A549 (cell line): ENCODE results near the gene DCAF12L1. TPM values are rescaled to one million over a fixed set of nuclear protein-coding genes. Genes with fewer than 3 reads are reported as not detected.

Experiments
- ATAC-seq, 2 experiments: fragments of 200-7000 bp in 1 of 2; fragments of >200 bp in 1 of 2; cut with Nextera tagmentation in 1 of 2; cut with Tn5 transposase in 1 of 2; 3 replicates each; pipeline versions ENCODE4 v1.8.0 to v1.9.1; 2018 to 2020; ENCODE audit warnings: mild to moderate bottlenecking in 1 of 2, moderate library complexity in 1 of 2
- CTCF ChIA-PET: fragments of 300-600 bp; sonication (Branson Sonifier 250); formaldehyde crosslinking; extraction: SDS; loops from one replicate; lab custom pipeline; 2021; ENCODE audit warnings: antibody characterized with exemption, inconsistent platforms; lab: Yijun Ruan, JAX
- POLR2A ChIA-PET: fragments of 350-600 bp; formaldehyde crosslinking; extraction: SDS; loops from one replicate; lab custom pipeline; 2021; ENCODE audit warnings: antibody characterized with exemption, inconsistent platforms; lab: Yijun Ruan, JAX
- DNase-seq, 2 experiments: peaks; one replicate each; pipeline versions ENCODE4 v3.0.0 to v3.0.0-alpha.2; 2011 to 2016; ENCODE audit warnings: low read depth in 1 of 2, low spot score in 1 of 2
- FAIRE-seq: peaks from 2 replicates; lab custom pipeline; 2011; peaks lifted over from hg19 to GRCh38; lab: Jason Lieb, UNC
- H3K27ac ChIP-seq, 2 experiments: fragments of >200 bp; sonication (Bioruptor Twin); formaldehyde crosslinking; 3 replicates each; pipeline ENCODE4 v1.5.1; 2016 to 2017
- H3K4me1 ChIP-seq: fragments of >200 bp; sonication (Bioruptor Twin); formaldehyde crosslinking; 3 replicates; pipeline ENCODE4 v1.6.1; 2016
- H3K4me2 ChIP-seq: fragments of >200 bp; sonication (Bioruptor Twin); formaldehyde crosslinking; 3 replicates; pipeline ENCODE4 v1.6.1; 2016
- H3K4me3 ChIP-seq: fragments of >200 bp; sonication (Bioruptor Twin); formaldehyde crosslinking; 3 replicates; pipeline ENCODE4 v1.5.1; 2016
- H3K9me3 ChIP-seq: fragments of >200 bp; sonication (Bioruptor Twin); formaldehyde crosslinking; 3 replicates; pipeline ENCODE4 v1.6.1; 2016
- BCL3 ChIP-seq: fragments of >200 bp; sonication (Bioruptor Twin); formaldehyde crosslinking; IDR thresholded peaks from 3 replicates; pipeline ENCODE4 v1.6.1; 2016
- BHLHE40 ChIP-seq: IDR thresholded peaks from 2 replicates; pipeline ENCODE4 v1.6.1; 2012; ENCODE audit warnings: low read depth, low read length, inconsistent platforms
- CBX2 ChIP-seq: fragments of 200-600 bp; sonication (generic); IDR thresholded peaks from 2 replicates; pipeline ENCODE4 v1.6.1; 2016; ENCODE audit warnings: low read depth, mild to moderate bottlenecking, borderline replicate concordance
- CEBPB ChIP-seq, 2 experiments: fragments of >200 bp in 1 of 2; sonication (Bioruptor Twin) in 1 of 2; formaldehyde crosslinking in 1 of 2; IDR thresholded peaks; 2 replicates each; pipeline ENCODE4 v1.6.1; 2012 to 2016
- CHD2 ChIP-seq: fragments of 150-350 bp; IDR thresholded peaks from 2 replicates; pipeline ENCODE4 v1.6.1; 2014; ENCODE audit warnings: low read length; ENCODE audit not compliant: partially characterized antibody
- EHMT2 ChIP-seq: fragments of 200-600 bp; sonication (generic); IDR thresholded peaks from 2 replicates; pipeline ENCODE4 v1.6.1; 2016; ENCODE audit warnings: antibody characterized with exemption, low read depth, mild to moderate bottlenecking, moderate library complexity
- ELK1 ChIP-seq: fragments of 150-350 bp; IDR thresholded peaks from 2 replicates; pipeline ENCODE4 v1.6.1; 2014; ENCODE audit warnings: low read depth, mild to moderate bottlenecking, low read length
- ESRRA ChIP-seq: fragments of 150-350 bp; IDR thresholded peaks from 2 replicates; pipeline ENCODE4 v1.6.1; 2014; ENCODE audit warnings: mild to moderate bottlenecking, low read length, borderline replicate concordance
- HOXA7 ChIP-seq: fragments of 250-450 bp; sonication (Bioruptor Pico); IDR thresholded peaks from 2 replicates; pipeline ENCODE4 v1.5.0; 2020; ENCODE audit warnings: mild to moderate bottlenecking, moderate library complexity
- HOXB13 ChIP-seq: fragments of 250-450 bp; sonication (Bioruptor Pico); IDR thresholded peaks from 2 replicates; pipeline ENCODE4 v1.5.0; 2020; ENCODE audit warnings: low read depth, mild to moderate bottlenecking, moderate library complexity
- KDM1A ChIP-seq: fragments of 200-600 bp; sonication (generic); IDR thresholded peaks from 2 replicates; pipeline ENCODE4 v1.6.1; 2016; ENCODE audit warnings: low read depth, mild to moderate bottlenecking
- KDM5A ChIP-seq: fragments of 200-600 bp; sonication (generic); IDR thresholded peaks from 2 replicates; pipeline ENCODE4 v1.6.1; 2016; ENCODE audit warnings: antibody characterized with exemption, mild to moderate bottlenecking
- MYC ChIP-seq: IDR thresholded peaks from 2 replicates; pipeline ENCODE4 v1.6.1; 2012; ENCODE audit warnings: mild to moderate bottlenecking, inconsistent platforms, low read length, improper control_type of control experiment, borderline replicate concordance
- NPAS2 ChIP-seq: fragments of 250-450 bp; sonication (Bioruptor Pico); IDR thresholded peaks from 2 replicates; pipeline ENCODE4 v1.8.0; 2022; ENCODE audit warnings: mild to moderate bottlenecking, moderate library complexity, borderline replicate concordance
- NR3C1 ChIP-seq: fragments of >200 bp; sonication (Bioruptor Twin); formaldehyde crosslinking; IDR thresholded peaks from 3 replicates; pipeline ENCODE4 v1.6.1; 2017
- POLR2AphosphoS2 ChIP-seq: conservative IDR thresholded peaks from 2 replicates; pipeline ENCODE4 v1.6.1; 2012; ENCODE audit warnings: low read length, improper control_type of control experiment, inconsistent platforms
- RARB ChIP-seq: fragments of 250-450 bp; sonication (Bioruptor Pico); IDR thresholded peaks from 2 replicates; pipeline ENCODE4 v1.8.0; 2021; ENCODE audit warnings: mild to moderate bottlenecking, moderate library complexity
- REST ChIP-seq: fragments of 200-600 bp; sonication (generic); IDR thresholded peaks from 2 replicates; pipeline ENCODE4 v1.6.1; 2016; ENCODE audit warnings: antibody characterized with exemption, mild to moderate bottlenecking, moderate library complexity
- RFX5 ChIP-seq: fragments of 450-650 bp; IDR thresholded peaks from 2 replicates; pipeline ENCODE4 v1.7.1; 2014; ENCODE audit warnings: antibody characterized with exemption, mild to moderate bottlenecking, moderate library complexity
- ZNF302 ChIP-seq: fragments of 250-450 bp; sonication (Bioruptor Pico); IDR thresholded peaks from 2 replicates; pipeline ENCODE4 v1.9.0; 2021; ENCODE audit warnings: inconsistent platforms, mild to moderate bottlenecking, moderate library complexity
- ZSCAN20 ChIP-seq: fragments of 250-450 bp; sonication (Bioruptor Pico); IDR thresholded peaks from 2 replicates; pipeline ENCODE4 v1.8.0; 2022; ENCODE audit warnings: mild to moderate bottlenecking, moderate library complexity
- WGBS: methylation state at CpG from one replicate; pipeline ENCODE4 v1.1.6; 2017; ENCODE audit errors: missing lambda C conversion rate; 5-methylcytosine and 5-hydroxymethylcytosine counted together
- polyA plus RNA-seq, 4 experiments: library from polyadenylated mRNA; depleted of rRNA in 3 of 4; stranded (reverse); fragments of >200 nt; fragmentation: RNase III in 1 of 4; extraction: RNeasy Plus Mini Kit Qiagen cat#74134 plus additional on column Dnase treatment in 1 of 4; gene quantifications; 2 replicates in 3 of 4; 3 replicates in 1 of 4; pipeline ENCODE4 v1.2.3, GENCODE V29; 2011 to 2017

The DCAF12L1 gene
- polyA plus RNA-seq, 2 of the 4 experiments (the other 2 are of a cell fraction) = not detected

GRCh38 chrX:126551725-126552312 is 795 bp downstream of the DCAF12L1 start (continued):
- no peak for TF ChIP-seq REST

- no peak for FAIRE-seq
- CTCF ChIA-PET = no interaction called here
- WGBS = 60% methylated on average over 11 of the region's 17 CpGs
- Histone ChIP-seq H3K4me2 (no peak overlapping the region), H3K9me3 (no peaks in the 10 kb centered on the region), H3K27ac (no peak overlapping the region), H3K4me1 (no peaks in the 10 kb centered on the region), H3K4me3 (no peak overlapping the region)
- TF ChIP-seq POLR2AphosphoS2 = no peak
- TF ChIP-seq ZSCAN20 (CRISPR knock-in tag) = no peak
- no peak for TF ChIP-seq ESRRA
- TF ChIP-seq CHD2 = no peak
- no peak for TF ChIP-seq CEBPB (IDR thresholded peaks at IDR 0.05)
- no peak for TF ChIP-seq HOXA7 (CRISPR knock-in tag)
- no peak for TF ChIP-seq EHMT2
- TF ChIP-seq RFX5 = no peak
- no peak for TF ChIP-seq CBX2
- TF ChIP-seq BCL3 = no peak
- no peak for TF ChIP-seq NPAS2 (CRISPR knock-in tag)
- no peak for TF ChIP-seq BHLHE40
- no peak for TF ChIP-seq KDM1A
- no peak for TF ChIP-seq ELK1
- TF ChIP-seq MYC = no peak
- no peak for TF ChIP-seq ZNF302 (CRISPR knock-in tag)
- no peak for TF ChIP-seq KDM5A
- TF ChIP-seq NR3C1 = no peak
- TF ChIP-seq HOXB13 (CRISPR knock-in tag) = no peak
- TF ChIP-seq RARB (CRISPR knock-in tag) = no peak
- DNase-seq = no peak
- no peak for ATAC-seq
- POLR2A ChIA-PET = no interaction called here
Observed at GRCh38 chrX:126551306-126551705, 1.3 kb downstream of the DCAF12L1 start.
